B cell (primary cell): ENCODE results near the gene PEX7.

Source experiments
- EZH2 ChIP-seq: IDR thresholded peaks from 2 replicates; pipeline ENCODE4 v1.6.1; 2012; ENCODE audit warnings: borderline replicate concordance, low read depth, mild to moderate bottlenecking, moderate library complexity, low read length; ENCODE audit not compliant: insufficient read depth, poor library complexity, severe bottlenecking
- TF ChIP-seq, protein P1 (sequence below): fragments of 200-600 bp; IDR thresholded peaks from one replicate; pipeline ENCODE4 v1.8.0; 2022; ENCODE audit warnings: antibody characterized with exemption, mild to moderate bottlenecking

DNA sequence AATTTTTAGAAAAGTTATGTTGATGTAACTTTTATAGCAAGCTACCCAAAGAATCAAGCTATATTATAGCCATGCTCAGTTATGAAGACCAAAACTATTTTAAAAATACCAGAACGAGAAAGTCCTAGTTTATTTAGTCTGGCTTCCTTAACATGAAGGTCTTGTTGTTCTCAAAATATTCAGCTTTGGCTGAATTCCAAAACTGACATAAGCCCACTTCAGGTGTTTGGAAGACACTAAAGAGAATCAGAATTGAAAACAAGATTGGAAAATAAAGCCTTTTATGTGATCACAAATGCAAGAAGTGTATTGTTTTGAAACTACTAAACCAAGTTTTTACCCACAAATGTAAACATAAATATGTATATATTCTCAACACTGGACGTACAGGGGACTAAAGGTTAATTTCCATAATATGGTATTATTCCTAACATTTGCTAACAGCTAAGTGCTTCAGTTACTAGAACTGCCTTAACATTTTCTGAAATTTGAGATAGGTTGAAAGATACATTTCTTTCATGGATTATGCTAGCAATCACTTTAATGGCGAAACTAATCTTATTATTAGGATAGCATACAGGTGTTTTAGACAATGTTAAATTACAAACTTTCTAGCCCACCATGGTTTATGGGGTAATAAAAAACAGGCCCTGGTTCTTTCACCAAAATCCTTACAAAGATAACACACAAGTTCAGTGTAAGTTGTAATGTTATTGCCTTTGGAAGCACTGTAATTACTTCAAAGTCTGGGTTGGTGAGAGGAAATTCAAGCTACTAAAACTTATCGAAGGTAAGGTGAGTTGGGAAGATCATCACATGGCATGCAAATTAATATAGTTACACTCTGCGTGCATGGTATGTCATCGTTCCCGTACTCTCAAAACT is 31.7 kb upstream of the PEX7 start:
- TF ChIP-seq, protein P1, sequence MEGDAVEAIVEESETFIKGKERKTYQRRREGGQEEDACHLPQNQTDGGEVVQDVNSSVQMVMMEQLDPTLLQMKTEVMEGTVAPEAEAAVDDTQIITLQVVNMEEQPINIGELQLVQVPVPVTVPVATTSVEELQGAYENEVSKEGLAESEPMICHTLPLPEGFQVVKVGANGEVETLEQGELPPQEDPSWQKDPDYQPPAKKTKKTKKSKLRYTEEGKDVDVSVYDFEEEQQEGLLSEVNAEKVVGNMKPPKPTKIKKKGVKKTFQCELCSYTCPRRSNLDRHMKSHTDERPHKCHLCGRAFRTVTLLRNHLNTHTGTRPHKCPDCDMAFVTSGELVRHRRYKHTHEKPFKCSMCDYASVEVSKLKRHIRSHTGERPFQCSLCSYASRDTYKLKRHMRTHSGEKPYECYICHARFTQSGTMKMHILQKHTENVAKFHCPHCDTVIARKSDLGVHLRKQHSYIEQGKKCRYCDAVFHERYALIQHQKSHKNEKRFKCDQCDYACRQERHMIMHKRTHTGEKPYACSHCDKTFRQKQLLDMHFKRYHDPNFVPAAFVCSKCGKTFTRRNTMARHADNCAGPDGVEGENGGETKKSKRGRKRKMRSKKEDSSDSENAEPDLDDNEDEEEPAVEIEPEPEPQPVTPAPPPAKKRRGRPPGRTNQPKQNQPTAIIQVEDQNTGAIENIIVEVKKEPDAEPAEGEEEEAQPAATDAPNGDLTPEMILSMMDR: no peak
- TF ChIP-seq EZH2: no peak
